GM12878 (cell line): Measurements from ENCODE around the gene ANKRD33B. TPM values are rescaled to one million over a fixed set of nuclear protein-coding genes. Genes with fewer than 3 reads are reported as not detected.

Source experiments
- BCL11A ChIP-seq: IDR thresholded peaks from 2 replicates; pipeline ENCODE4 v1.6.1; 2011; ENCODE audit warnings: low read depth, low read length
- CHD2 ChIP-seq: IDR thresholded peaks from 2 replicates; pipeline ENCODE4 v1.6.1; 2011; ENCODE audit warnings: low read depth, low read length, improper control_type of control experiment, borderline replicate concordance
- FOXK2 ChIP-seq: fragments of 450-650 bp; IDR thresholded peaks from 2 replicates; pipeline ENCODE4 v1.6.1; 2017; ENCODE audit warnings: mild to moderate bottlenecking, moderate library complexity
- JUNB ChIP-seq: IDR thresholded peaks from 2 replicates; pipeline ENCODE4 v1.6.1; 2016; ENCODE audit warnings: antibody characterized with exemption, mild to moderate bottlenecking
- MEF2A ChIP-seq: IDR thresholded peaks from 2 replicates; pipeline ENCODE4 v1.6.1; 2011; ENCODE audit warnings: low read depth, mild to moderate bottlenecking, low read length, moderate library complexity; ENCODE audit not compliant: insufficient read depth
- MLLT1 ChIP-seq: fragments of 450-650 bp; IDR thresholded peaks from 2 replicates; pipeline ENCODE4 v1.6.1; 2016; ENCODE audit warnings: mild to moderate bottlenecking
- NFYA ChIP-seq: IDR thresholded peaks from 2 replicates; pipeline ENCODE4 v1.6.1; 2011; ENCODE audit warnings: low read depth, mild to moderate bottlenecking, low read length, improper control_type of control experiment, borderline replicate concordance
- SMAD5 ChIP-seq: IDR thresholded peaks from 2 replicates; pipeline ENCODE4 v1.6.1; 2016; ENCODE audit warnings: antibody characterized with exemption, low read depth
- SMARCA5 ChIP-seq: fragments of 450-650 bp; IDR thresholded peaks from 2 replicates; pipeline ENCODE4 v1.6.1; 2017; ENCODE audit warnings: mild to moderate bottlenecking
- SPI1 ChIP-seq: IDR thresholded peaks from 2 replicates; pipeline ENCODE4 v1.6.1; 2011; ENCODE audit warnings: low read depth, mild to moderate bottlenecking, low read length, moderate library complexity, borderline replicate concordance; ENCODE audit not compliant: insufficient read depth
- SRF ChIP-seq, 2 experiments: IDR thresholded peaks; 2 replicates each; pipeline ENCODE4 v1.6.1; 2011; ENCODE audit warnings: low read depth in 2 of 2, low read length in 2 of 2, mild to moderate bottlenecking in 1 of 2, moderate library complexity in 1 of 2
- TCF12 ChIP-seq: IDR thresholded peaks from 2 replicates; pipeline ENCODE4 v1.6.1; 2011; ENCODE audit warnings: low read depth, mild to moderate bottlenecking, low read length
- ZNF217 ChIP-seq: fragments of 450-650 bp; IDR thresholded peaks from 2 replicates; pipeline ENCODE4 v1.6.1; 2017; ENCODE audit warnings: antibody characterized with exemption, mild to moderate bottlenecking
- polyA plus RNA-seq, 11 experiments: library from polyadenylated mRNA; depleted of rRNA in 4 of 11; unstranded in 6 of 11; stranded (reverse) in 5 of 11; fragments of >200 nt; fragmentation: Nextera tagmentation in 4 of 11; fragmentation: Illumina TruSeq in 1 of 11; extraction: Ambion mirVana in 4 of 11; extraction: Trizol in 1 of 11; gene quantifications; 1 replicate in 1 of 11; 2 replicates in 10 of 11; pipeline versions ENCODE4 v1.2.1 to v1.2.3, GENCODE V29; 2011 to 2016; ENCODE audit warnings: inconsistent platforms in 2 of 11, missing spikeins in 2 of 11, low read depth in 1 of 11
- total RNA-seq, 4 experiments: library from RNA; depleted of rRNA in 3 of 4; stranded (reverse); fragments of >200 nt in 3 of 4; fragmentation: Illumina TruSeq in 1 of 4; extraction: Trizol in 1 of 4; gene quantifications; 2 replicates each; pipeline versions ENCODE4 v1.2.1 to v1.2.3, GENCODE V29; 2013 to 2021
- TF ChIP-seq, protein P1 (sequence below), 3 experiments: IDR thresholded peaks in 2 of 3; conservative IDR thresholded peaks in 1 of 3; 2 replicates each; pipeline ENCODE4 v1.5.1; 2011; ENCODE audit warnings: low read depth in 3 of 3, low read length in 3 of 3, mild to moderate bottlenecking in 3 of 3, control low read depth in 2 of 3, moderate library complexity in 2 of 3, inconsistent platforms in 1 of 3, mixed read lengths in 1 of 3; ENCODE audit not compliant: control insufficient read depth in 2 of 3, insufficient read depth in 1 of 3; ENCODE audit errors: extremely low read depth in 1 of 3

ANKRD33B gene
- total and polyA plus RNA-seq, 10 of the 15 experiments (the other 5 are each of a cell fraction or from before 2014, with no cell fraction given) = 4.9 to 61.6 (median 15.6) TPM

DNA sequence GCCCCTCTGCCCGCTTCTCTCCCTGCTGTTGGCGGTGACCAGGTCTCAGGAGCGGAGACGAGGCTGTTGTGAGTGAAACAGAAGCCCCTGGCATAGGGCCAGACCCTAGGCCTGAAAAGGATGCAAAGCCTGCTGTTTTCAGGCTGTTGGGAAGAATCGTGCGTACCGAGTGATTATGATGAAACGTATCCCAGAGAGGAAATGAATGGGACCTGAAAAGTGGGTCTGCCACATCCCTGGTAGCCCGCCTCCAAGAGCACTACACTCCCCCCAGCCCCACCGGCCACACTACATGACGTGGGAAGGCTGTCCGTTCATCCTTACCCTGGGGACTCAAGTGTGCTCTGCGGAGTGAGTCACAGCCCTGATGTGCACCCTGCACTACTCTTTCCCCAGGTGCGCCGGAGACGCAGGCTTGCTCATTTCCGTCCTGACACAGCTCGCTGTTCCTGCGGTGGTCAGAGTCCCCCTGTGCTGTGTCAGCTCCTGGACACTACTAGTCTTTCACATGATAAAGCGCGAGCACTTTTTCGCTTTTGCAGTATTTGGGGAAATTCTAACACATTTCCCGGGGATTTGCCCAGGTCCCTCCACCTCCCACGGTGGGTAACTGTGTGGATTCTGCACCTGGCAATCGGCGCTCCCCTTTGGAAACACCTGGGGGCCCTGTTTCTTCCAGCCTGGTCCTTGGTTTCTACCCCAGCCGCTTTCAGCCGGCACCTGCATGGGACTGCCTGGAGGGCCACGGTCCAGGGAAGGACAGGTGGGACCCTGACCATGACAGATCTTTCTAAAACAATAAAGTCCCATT is 91.5 kb downstream of the ANKRD33B start (continued):
- TF ChIP-seq MLLT1 (no peak), CHD2 (no peak), FOXK2 (no peak), SMARCA5 (no peak), BCL11A (peak; percentile 61; the same call in 1 of the 2 replicates), SRF (IDR thresholded peaks at IDR 0.05; ENCODE audit: low read depth in 2 of 2, low read length in 2 of 2) (no peak), NFYA (no peak), ZNF217 (no peak), TCF12 (peak; percentile 79), SMAD5 (no peak), SPI1 (no peak), MEF2A (no peak), JUNB (no peak)
- TF ChIP-seq, protein P1, sequence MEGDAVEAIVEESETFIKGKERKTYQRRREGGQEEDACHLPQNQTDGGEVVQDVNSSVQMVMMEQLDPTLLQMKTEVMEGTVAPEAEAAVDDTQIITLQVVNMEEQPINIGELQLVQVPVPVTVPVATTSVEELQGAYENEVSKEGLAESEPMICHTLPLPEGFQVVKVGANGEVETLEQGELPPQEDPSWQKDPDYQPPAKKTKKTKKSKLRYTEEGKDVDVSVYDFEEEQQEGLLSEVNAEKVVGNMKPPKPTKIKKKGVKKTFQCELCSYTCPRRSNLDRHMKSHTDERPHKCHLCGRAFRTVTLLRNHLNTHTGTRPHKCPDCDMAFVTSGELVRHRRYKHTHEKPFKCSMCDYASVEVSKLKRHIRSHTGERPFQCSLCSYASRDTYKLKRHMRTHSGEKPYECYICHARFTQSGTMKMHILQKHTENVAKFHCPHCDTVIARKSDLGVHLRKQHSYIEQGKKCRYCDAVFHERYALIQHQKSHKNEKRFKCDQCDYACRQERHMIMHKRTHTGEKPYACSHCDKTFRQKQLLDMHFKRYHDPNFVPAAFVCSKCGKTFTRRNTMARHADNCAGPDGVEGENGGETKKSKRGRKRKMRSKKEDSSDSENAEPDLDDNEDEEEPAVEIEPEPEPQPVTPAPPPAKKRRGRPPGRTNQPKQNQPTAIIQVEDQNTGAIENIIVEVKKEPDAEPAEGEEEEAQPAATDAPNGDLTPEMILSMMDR (IDR thresholded peaks at IDR 0.05 in 2 of 3, conservative IDR thresholded peaks at IDR 0.05 in 1 of 3; ENCODE audit: control insufficient read depth in 2 of 3, extremely low read depth in 1 of 3, insufficient read depth in 1 of 3, low read depth in 3 of 3, low read length in 3 of 3) = no peak
